ENCODE results near the gene DLST. TPM values are rescaled to one million over a fixed set of nuclear protein-coding genes. Genes with fewer than 3 reads are reported as not detected.

DLST gene
- 194 and 213 TPM in 2 replicates for total RNA-seq

DNA sequence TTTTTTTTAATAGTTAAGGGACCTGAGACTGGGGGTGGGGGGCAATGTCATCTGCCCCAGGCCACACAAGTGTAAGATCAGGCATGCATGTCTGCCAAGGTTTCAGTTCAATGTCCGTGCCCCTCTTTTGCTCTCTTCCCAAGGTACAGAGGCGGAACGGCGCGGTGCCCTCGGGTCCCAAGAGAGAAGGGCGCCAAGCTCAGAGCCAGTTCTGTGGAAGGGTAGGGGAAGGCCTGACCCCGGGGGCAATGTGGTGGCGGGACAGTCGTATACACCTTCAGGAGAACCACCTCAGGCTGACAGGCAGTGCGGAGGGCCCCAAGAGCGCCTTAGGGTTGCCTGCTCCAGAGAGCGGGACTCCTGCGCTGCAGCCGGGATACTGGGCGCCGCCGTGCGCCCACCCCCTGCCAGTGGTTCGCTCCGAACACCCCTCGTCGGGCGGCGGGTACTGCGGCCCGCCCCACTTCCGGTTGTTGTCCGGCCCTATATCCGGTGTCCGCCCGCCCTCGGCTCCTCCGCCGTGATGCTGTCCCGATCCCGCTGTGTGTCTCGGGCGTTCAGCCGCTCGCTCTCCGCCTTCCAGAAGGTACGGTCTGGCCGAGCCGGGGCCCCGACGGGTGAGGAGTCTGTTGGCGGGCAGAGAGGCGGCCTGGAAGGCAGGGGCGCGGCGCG is at the start of gene DLST:
Gene DLST, plus strand, starts transcription at position 486 of the 672 bp plus-strand sequence. Its CDS starts 38 bp downstream, at position 524.

DNA sequence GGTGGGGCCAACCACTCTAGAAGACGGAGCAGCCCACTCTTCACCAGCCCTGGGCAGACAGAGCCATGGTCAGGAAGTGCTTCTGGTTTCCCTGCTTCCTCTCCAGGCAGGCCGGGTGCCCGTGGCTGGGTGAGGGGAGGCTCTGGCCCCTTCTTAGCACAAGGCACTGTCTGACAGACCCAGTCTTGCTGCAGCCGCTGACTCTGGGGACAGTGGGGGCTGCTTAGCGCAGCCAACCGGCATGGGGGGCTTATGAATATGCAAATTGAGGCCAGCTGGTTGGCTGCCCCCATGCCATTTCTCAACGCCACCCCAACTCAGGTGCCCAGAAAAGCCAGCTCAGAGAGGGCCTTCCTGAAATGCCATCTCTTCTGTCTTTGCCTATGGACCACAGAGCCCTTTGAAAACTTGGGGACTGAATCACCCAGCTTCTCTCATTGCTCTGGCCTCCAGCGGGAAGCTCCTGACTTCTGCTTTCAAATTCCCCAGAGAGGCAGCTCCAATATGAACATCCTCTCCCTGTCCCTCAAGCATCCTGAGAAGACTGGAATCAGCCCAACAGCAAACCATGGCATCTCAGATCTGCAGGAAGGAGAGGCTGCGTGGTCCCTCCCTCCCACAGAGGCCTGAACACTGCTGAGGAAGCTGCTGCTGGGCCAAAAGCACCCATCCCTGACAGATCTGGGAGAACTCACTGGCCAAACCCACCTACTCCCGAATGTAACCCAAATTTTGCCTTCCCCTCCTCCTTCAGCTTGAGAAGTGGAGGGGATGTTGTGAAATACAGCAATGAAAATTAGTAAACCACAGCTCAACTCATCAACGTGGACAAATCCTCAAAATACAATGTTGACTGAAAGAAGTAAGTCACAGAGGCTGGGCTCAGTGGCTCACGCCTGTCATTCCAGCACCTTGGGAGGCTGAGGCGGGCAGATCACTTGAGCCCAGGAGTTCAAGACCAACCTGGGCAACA is 5.5 kb upstream of the DLST start, which contains the start of gene PROX2:
Gene PROX2, minus strand, starts transcription at position 205 of the 973 bp plus-strand sequence. CDS start 12,311 bp downstream, outside the sequence.

DNA sequence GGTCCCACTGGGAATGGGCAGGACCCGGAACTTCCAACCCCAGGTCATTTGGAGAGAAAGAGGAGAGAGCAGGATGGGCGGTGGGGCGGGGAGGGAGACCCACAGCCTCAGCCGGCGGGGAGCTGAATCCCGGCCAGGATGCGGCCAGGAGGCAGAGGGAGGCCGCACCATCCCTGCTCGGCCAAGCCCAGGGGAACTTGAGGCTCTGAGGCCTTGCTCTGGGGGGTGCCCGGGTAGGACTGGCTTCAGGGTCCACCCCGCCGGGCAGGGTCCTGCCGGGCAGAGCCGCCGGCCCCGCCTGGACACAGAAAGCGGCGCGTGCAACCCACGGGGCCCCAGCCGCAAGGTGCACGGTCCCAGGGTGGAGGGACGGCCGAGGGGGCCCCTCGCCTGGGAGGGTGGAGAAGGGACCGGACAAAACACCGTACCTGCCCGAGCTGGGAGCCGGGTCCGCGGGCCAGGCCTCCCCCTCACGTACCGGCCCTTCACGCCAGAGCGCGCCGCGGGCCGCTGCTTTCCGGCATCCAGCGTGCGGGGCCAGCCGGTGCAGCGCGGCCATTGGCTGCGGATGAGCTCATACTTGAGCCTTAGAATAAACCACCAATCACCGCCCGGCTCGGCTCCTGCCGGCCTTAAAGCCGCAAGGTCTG is 41.2 kb downstream of the DLST start, which contains the start of gene RPS6KL1:
Gene RPS6KL1, minus strand, starts transcription at position 509 of the 650 bp plus-strand sequence. CDS start 1,719 bp downstream, outside the sequence.

Other genes starting within 250 kb of the DLST start
- 31.7 and 33.3 TPM in 2 replicates for gene AREL1, start 168.8 kb upstream of the DLST start, total RNA-seq
- gene FCF1, start 168.8 kb upstream of the DLST start, total RNA-seq: 27.8 and 32.1 TPM in 2 replicates
- gene YLPM1, start 118.6 kb upstream of the DLST start, total RNA-seq: 35.9 and 46.6 TPM in 2 replicates
- 0.12 and 0.16 TPM in 2 replicates for gene PROX2, start 5.8 kb upstream of the DLST start, total RNA-seq
- gene RPS6KL1, start 41.3 kb downstream of the DLST start, total RNA-seq: 0.32 and 1.3 TPM in 2 replicates
- gene PGF, start 73.7 kb downstream of the DLST start, total RNA-seq: 101 and 129 TPM in 2 replicates
- gene EIF2B2, start 121.0 kb downstream of the DLST start, total RNA-seq: 42.4 and 44.4 TPM in 2 replicates
- 20.8 and 22.0 TPM in 2 replicates for gene MLH3, start 169.6 kb downstream of the DLST start, total RNA-seq
- 7.8 and 9.9 TPM in 2 replicates for gene ACYP1, start 182.1 kb downstream of the DLST start, total RNA-seq
- 0.85 and 1.3 TPM in 2 replicates for gene ZC2HC1C, start 187.7 kb downstream of the DLST start, total RNA-seq
- gene NEK9, start 245.1 kb downstream of the DLST start, total RNA-seq: 45.3 and 48.5 TPM in 2 replicates